ENCODE measurements around the gene DCHS1.

GRCh38 chr11:6596239-6596877 is 59.3 kb downstream of the DCHS1 start:
- TF ChIP-seq TEF (CRISPR knock-in tag; IDR thresholded peaks at IDR 0.05) = no peak
- no peak for TF ChIP-seq RFX5 (IDR thresholded peaks at IDR 0.05; ENCODE audit: low read depth, low read length)
- no peak for TF ChIP-seq CBX5 (CRISPR knock-in tag; IDR thresholded peaks at IDR 0.05; ENCODE audit: borderline replicate concordance)
- TF ChIP-seq MYPOP (CRISPR knock-in tag; IDR thresholded peaks at IDR 0.05) = no peak
- TF ChIP-seq ZNF513 (CRISPR knock-in tag; conservative IDR thresholded peaks at IDR 0.05) = no peak
- TF ChIP-seq ZNF331 (CRISPR knock-in tag; IDR thresholded peaks at IDR 0.05) = no peak
- TF ChIP-seq ZNF761 (CRISPR knock-in tag; conservative IDR thresholded peaks at IDR 0.05) = no peak
- no peak for TF ChIP-seq SP2 (CRISPR knock-in tag; IDR thresholded peaks at IDR 0.05)
- TF ChIP-seq MLLT10 (CRISPR knock-in tag; IDR thresholded peaks at IDR 0.05) = no peak
- no peak for TF ChIP-seq ZNF282 (IDR thresholded peaks at IDR 0.05; ENCODE audit: partially characterized antibody)
- TF ChIP-seq MXI1 (IDR thresholded peaks at IDR 0.05; ENCODE audit: borderline replicate concordance, low read depth, low read length) = no peak
- TF ChIP-seq E2F5 (CRISPR knock-in tag; conservative IDR thresholded peaks at IDR 0.05) = no peak
